SU-DHL-6 (cell line): ENCODE results near the gene CRHBP.

Source experiments
- H2AFZ ChIP-seq: fragments of 200-600 bp; sonication (generic); 2 replicates; pipeline ENCODE4 v1.6.1; 2014; ENCODE audit warnings: low read depth, mild to moderate bottlenecking, moderate library complexity, mixed read lengths, antibody characterized with exemption, low read length; ENCODE audit not compliant: severe bottlenecking
- H3F3A ChIP-seq: fragments of 200-600 bp; shearing (Covaris generic); 2 replicates; pipeline ENCODE4 v1.6.0; 2016; ENCODE audit warnings: antibody characterized with exemption, mild to moderate bottlenecking; ENCODE audit not compliant: insufficient read depth
- H3K27ac ChIP-seq: fragments of 200-600 bp; sonication (generic); 2 replicates; pipeline ENCODE4 v1.5.1; 2016; ENCODE audit warnings: low read depth, mild to moderate bottlenecking, low read length, moderate library complexity, mixed read lengths
- H3K27me3 ChIP-seq: fragments of 200-600 bp; sonication (generic), shearing (Covaris generic); 2 replicates; pipeline ENCODE4 v1.6.0; 2014; ENCODE audit warnings: mild to moderate bottlenecking, low read length
- H3K36me3 ChIP-seq: fragments of 200-600 bp; sonication (generic); 2 replicates; pipeline ENCODE4 v1.6.1; 2014; ENCODE audit warnings: mild to moderate bottlenecking, low read length, mixed read lengths
- H3K4me2 ChIP-seq: fragments of 300-600, 200-600 bp; shearing (Covaris generic), sonication (generic); 2 replicates; pipeline ENCODE4 v1.6.0; 2014; ENCODE audit warnings: low read length, low read depth, mild to moderate bottlenecking; ENCODE audit not compliant: poor library complexity, severe bottlenecking
- H3K4me3 ChIP-seq: fragments of 200-600 bp; sonication (generic); 2 replicates; pipeline ENCODE4 v1.5.1; 2014; ENCODE audit warnings: antibody characterized with exemption, low read length, mild to moderate bottlenecking, mixed read lengths; ENCODE audit not compliant: insufficient read depth, poor library complexity, severe bottlenecking
- H3K79me2 ChIP-seq: fragments of 200-600 bp; sonication (generic); 2 replicates; pipeline ENCODE4 v1.6.1; 2014; ENCODE audit warnings: mild to moderate bottlenecking, low read length, moderate library complexity; ENCODE audit not compliant: insufficient read depth
- H3K9ac ChIP-seq: fragments of 200-600 bp; sonication (generic); 2 replicates; pipeline ENCODE4 v1.7.0; 2014; ENCODE audit warnings: mild to moderate bottlenecking, low read length
- H3K9me2 ChIP-seq: fragments of 200-600 bp; sonication (generic); replicated peaks from 2 replicates; pipeline ENCODE4 v1.6.1; 2014; ENCODE audit warnings: low read length; ENCODE audit not compliant: insufficient read depth
- H3K9me3 ChIP-seq: fragments of 200-600 bp; sonication (generic); 2 replicates; pipeline ENCODE4 v1.6.1; 2014; ENCODE audit warnings: low read length, mixed read lengths; ENCODE audit not compliant: insufficient read depth
- H4K20me1 ChIP-seq: fragments of 200-600 bp; sonication (generic); 2 replicates; pipeline ENCODE4 v1.6.1; 2014; ENCODE audit warnings: low read depth, mild to moderate bottlenecking, antibody characterized with exemption, low read length, moderate library complexity, mixed read lengths
- EZH2phosphoT487 ChIP-seq: fragments of 200-600 bp; sonication (generic), shearing (Covaris generic); conservative IDR thresholded peaks from 2 replicates; pipeline ENCODE4 v1.6.1; 2018; ENCODE audit warnings: mild to moderate bottlenecking, antibody characterized with exemption, low read length, moderate library complexity, mixed read lengths
- TF ChIP-seq, protein P1 (sequence below): fragments of 200-600 bp; sonication (generic); IDR thresholded peaks from one replicate; pipeline ENCODE4 v1.5.1; 2017; ENCODE audit warnings: antibody characterized with exemption, mild to moderate bottlenecking, low read length, moderate library complexity; ENCODE audit not compliant: insufficient read depth, poor library complexity, severe bottlenecking

CRHBP gene

DNA sequence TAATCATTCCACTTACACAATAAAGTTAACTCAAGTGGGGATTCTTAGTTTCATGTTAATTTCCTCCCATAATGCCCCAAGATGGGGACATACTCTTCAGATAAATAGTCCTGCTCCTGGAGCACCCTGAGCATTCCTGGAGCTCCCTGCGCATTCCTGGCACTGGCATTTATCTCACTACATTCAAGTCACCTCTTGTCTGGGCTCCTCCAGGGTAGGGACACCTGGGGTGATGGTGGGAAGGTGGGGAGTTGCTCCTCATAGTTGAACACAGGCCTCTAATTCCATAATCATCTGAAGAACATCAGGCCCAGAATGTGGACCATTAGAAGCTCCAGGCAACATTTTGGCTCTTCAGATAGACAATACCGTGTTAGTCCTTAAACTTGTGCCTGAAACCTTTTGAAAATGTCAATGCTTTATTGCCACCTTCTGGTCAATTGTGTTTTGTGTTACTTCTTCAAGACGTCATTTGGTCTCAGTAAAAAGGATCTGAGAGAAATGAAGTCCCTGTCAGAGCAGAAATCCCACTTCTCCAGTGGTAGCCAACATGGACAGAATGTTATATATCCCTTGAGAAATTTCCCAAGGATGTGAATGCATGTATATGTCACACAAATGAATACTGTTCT is 63.2 kb downstream of the CRHBP start:
- Histone ChIP-seq H3K36me3 (no peaks in the 10 kb centered on the region), H3F3A (no peaks in the 10 kb centered on the region), H4K20me1 (no peaks in the 10 kb centered on the region), H3K9me3 (no peaks in the 10 kb centered on the region), H3K27me3 (no peaks in the 10 kb centered on the region), H3K9me2 (no peaks in the 10 kb centered on the region), H3K9ac (no peak overlapping the region), H2AFZ (no peak overlapping the region), H3K27ac (no peak overlapping the region), H3K4me2 (no peak overlapping the region), H3K4me3 (no peak overlapping the region), H3K79me2 (no peaks in the 10 kb centered on the region)
- TF ChIP-seq, protein P1, sequence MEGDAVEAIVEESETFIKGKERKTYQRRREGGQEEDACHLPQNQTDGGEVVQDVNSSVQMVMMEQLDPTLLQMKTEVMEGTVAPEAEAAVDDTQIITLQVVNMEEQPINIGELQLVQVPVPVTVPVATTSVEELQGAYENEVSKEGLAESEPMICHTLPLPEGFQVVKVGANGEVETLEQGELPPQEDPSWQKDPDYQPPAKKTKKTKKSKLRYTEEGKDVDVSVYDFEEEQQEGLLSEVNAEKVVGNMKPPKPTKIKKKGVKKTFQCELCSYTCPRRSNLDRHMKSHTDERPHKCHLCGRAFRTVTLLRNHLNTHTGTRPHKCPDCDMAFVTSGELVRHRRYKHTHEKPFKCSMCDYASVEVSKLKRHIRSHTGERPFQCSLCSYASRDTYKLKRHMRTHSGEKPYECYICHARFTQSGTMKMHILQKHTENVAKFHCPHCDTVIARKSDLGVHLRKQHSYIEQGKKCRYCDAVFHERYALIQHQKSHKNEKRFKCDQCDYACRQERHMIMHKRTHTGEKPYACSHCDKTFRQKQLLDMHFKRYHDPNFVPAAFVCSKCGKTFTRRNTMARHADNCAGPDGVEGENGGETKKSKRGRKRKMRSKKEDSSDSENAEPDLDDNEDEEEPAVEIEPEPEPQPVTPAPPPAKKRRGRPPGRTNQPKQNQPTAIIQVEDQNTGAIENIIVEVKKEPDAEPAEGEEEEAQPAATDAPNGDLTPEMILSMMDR: peak; percentile 22
- TF ChIP-seq EZH2phosphoT487: no peak

DNA sequence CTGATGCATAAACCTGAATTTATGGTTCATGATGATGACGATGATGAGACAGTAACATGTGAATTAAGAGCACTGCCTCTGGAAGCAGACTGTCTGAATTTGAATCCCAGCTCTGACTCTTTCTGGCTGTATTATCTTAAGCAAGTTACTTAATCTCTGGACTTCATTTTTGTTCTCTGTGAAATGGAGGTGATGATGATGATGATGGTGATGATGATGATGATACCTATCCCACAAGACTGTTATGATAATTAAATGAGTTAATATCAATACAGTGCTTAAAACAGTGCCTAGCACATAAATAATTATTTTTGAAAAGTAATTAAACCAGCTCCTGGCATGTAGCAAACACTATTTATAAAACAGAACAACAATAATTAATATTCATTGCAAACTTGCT is 64.1 kb downstream of the CRHBP start:
- no peak for TF ChIP-seq EZH2phosphoT487
- TF ChIP-seq, protein P1: no peak
- Histone ChIP-seq H3K4me3 (no peak overlapping the region), H3K27ac (no peak overlapping the region), H3K9me3 (no peaks in the 10 kb centered on the region), H2AFZ (no peak overlapping the region), H3K79me2 (no peaks in the 10 kb centered on the region), H4K20me1 (no peaks in the 10 kb centered on the region), H3K36me3 (no peaks in the 10 kb centered on the region), H3K27me3 (no peaks in the 10 kb centered on the region), H3K4me2 (no peak overlapping the region), H3K9me2 (no peaks in the 10 kb centered on the region), H3F3A (no peaks in the 10 kb centered on the region), H3K9ac (no peak overlapping the region)

DNA sequence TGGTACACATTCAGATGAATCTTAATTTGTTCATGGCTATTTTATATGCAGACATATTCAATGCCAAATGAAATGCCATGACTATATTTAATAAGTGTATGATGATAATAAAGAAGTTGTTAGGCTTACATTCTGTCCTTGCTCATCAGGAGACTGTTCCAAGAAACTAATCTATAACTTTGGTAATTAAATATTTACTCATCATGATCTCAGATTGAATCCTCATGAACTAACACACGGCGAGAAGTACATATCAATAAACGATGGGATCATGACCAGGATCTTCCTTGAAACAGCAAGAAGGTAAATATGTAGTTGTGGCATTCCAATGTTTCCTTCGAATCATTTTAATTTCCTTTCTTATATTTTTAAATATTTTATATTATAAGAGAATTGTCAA is 64.8 kb downstream of the CRHBP start:
- Histone ChIP-seq H3K9ac (no peak overlapping the region), H4K20me1 (no peaks in the 10 kb centered on the region), H3K27ac (no peak overlapping the region), H3K9me3 (no peaks in the 10 kb centered on the region), H3K27me3 (no peaks in the 10 kb centered on the region), H3F3A (no peaks in the 10 kb centered on the region), H3K9me2 (no peaks in the 10 kb centered on the region), H2AFZ (no peak overlapping the region), H3K36me3 (no peaks in the 10 kb centered on the region), H3K4me3 (no peak overlapping the region), H3K4me2 (no peak overlapping the region), H3K79me2 (no peaks in the 10 kb centered on the region)
- TF ChIP-seq, protein P1: no peak
- TF ChIP-seq EZH2phosphoT487: no peak
